NCI-H82 treated with DMSO at 0.1 percent for 48 hours (cell line): ENCODE data around the gene NR0B2.
"Not testable (repeated sequence)": the region's sequence is repeated elsewhere in the genome, so short reads cannot be mapped to it uniquely, and the experiment has no call there.

Experiments
- DNase-seq: peaks from one replicate; lab custom pipeline; 2025; ENCODE audit not compliant: unreplicated experiment; lab: John Stamatoyannopoulos, UW

Gene NR0B2

GRCh38 chr1:26894263-26894662 lies 19.5 kb downstream of the NR0B2 start:
- DNase-seq = no peak

DNA sequence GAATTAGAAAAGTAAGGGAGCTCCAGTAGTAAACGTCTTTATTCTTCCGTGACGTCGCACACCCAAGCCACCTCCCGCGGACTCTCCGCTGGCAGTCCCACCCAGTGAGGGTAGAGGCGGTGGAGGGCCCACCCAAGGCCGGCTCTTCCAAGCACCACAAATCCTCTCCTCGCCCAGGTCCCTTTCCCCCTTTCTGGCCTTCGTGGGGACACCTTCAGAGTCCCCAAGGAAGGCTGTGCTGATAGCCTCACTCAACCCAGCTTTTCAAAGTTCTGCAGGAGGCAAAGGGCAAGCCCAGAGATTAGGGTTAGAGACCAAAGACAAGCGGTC lies 23.3 kb downstream of the NR0B2 start:
- no peak for DNase-seq

- DNase-seq = no peak
These were observed 24.0 kb downstream of the NR0B2 start, which contains the start of gene GPN2 for GRCh38 chr1:26889551-26890466. Gene GPN2, minus strand, starts transcription at chr1:26890283. Its CDS starts 187 bp downstream, at chr1:26890096.

- DNase-seq = no peak
These were observed 25.5 kb downstream of the NR0B2 start for GRCh38 chr1:26888231-26888630.

- DNase-seq = no peak
These were observed 26.6 kb downstream of the NR0B2 start for GRCh38 chr1:26887125-26887524.

DNA sequence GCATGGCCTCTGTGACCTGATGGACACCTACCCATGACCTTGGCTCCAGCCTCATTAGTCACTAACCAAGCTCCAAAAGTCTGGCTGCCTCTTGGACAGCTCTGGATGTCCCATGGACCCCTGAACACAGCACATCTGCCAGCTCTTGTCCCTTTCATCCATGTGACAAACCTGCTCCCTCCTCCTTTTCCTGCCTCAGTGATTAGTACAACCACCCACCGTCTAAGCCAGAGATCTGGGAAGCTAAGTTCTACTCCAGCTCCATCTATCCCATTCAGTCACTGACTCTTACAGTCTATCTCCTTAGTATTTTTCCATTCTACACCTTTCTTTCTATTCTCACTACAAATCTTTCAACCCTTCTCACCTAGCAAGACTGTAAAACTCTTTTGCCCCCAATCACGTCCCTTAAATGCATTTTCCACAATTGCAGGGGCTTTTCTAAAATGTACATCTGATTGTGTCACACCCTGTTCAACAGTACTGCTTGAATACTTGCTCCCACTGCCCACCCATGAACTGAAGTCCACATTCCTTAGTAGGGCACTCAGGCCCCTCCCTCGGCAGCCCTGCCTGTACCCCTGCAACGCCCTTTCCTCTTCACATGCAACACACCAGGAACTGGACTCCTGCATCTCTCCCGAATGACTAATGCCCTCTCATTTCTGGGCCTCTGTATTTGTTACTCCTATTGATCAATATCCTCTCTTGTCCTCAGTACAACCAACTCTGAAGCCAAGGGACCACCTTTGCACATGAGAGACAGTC lies 30.9 kb downstream of the NR0B2 start:
- no peak for DNase-seq

DNA sequence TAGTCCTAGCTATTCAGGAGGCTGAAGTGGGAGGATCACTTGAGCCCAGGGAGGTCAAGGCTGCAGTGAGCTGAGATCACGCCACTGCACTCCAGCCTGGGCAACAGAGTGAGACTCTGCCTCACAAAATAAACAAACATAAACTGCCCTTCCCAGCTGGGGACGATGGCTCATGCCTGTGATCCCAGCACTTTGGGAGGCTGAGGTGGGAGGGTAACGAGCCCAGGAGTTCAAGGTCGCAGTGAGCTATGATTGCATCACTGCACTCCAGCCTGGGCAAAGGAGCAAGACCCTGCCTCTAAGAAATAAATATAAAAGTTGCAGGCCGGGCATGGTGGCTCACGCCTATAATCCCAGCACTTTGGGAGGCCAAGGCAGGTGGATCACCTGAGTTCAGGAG lies 32.2 kb downstream of the NR0B2 start:
- not testable (repeated sequence) for DNase-seq

DNA sequence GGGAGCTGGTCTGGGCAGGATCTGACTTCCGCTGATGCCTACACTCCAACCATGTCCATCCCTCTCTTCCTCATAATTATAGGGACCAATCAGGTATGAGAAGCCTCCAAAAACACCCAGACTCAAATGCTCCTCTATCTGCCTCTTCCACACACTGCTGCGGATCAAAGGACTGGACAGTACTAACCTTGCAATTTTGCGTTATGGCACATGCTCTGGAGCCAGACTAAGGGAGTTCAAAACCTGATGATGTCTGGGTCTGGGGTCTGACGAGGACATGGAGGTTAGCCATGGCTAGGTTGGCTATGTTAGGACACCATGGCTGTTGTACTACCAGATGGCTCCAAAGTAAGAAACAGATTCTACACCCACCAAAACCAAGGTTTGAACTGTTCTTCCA lies 34.0 kb downstream of the NR0B2 start:
- no peak for DNase-seq

GRCh38 chr1:26877326-26877725 lies 36.4 kb downstream of the NR0B2 start:
- DNase-seq = no peak

DNA sequence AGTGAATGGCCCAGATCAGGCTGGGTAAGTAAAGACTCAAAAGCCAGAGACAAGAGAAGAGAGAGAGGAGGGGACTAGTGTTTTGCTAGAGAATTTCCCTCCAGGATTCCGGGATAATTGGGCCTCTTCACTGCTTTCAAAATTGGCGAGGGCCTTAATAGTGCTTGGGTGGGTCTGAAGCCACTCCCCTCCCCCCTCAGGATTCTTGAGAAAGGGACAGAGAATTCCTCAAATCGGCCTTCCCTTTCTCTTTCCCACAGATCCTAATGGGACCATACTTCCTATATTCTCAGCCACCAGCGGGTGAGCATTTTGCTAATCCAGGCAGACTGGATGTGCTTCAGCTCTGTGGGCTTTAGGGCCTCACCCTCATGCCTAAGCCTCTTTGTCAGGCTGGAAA lies 38.9 kb downstream of the NR0B2 start:
- DNase-seq = no peak

DNA sequence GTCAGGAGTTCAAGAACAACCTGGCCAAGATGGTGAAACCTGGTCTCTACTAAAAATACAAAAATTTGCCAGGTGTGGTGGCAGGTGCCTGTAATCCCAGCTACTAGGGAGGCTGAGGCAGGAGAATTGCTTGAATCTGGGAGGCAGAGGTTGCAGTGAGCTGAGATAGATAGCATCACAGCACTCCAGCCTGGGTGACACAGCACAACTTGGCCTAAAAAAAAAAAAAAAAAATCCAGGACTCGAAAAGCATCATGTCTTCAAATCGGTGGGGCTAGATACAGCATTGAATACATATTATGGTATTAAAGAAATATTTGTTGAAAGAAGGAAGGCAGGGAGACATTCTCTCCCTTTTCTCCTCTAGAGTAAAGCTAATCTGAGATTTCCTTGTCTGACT lies 40.7 kb downstream of the NR0B2 start:
- not testable (repeated sequence) for DNase-seq

DNA sequence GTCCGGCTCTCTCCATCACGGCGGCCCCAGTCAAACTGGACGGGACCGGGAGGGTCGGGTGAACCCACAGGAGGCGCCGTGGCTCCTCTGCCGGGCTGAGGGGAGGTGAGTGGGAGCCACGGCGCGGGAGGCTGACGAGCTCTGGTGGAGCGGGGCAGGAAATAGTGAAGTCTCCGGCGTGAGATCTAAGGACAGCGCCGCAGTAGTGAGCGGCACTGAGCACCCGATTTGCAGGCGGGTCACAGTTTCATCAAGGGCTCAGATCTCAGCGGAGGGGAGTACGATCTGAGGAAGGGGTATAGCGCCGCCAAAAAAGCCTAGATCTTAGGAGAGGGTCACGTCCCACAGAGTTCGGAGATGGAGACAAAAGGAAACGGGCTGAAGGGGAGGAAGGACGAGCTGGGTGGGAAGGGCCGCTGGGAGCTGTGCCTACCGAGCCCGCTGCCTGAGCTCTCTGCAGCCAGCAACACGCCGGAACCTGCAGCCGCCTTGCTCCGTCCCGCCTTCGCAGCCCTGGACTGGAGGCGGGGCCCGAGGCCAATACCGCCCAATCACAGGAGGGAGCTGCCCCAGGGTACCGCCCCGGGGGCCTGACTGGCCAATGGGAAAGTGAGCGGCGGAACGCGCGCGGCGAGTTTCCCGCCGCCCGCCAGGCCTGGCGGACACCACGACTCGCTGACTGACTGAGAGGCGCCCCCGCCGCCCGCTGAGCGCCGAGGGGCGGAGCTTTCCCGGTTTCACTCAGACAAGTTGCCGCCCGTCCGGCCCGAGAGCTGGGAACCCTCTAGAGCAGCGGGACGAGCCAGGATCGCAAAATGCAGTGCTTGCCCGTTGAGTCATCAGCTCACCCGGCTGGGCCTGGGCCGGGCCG lies 48.9 kb downstream of the NR0B2 start:
- peak; percentile 93 for DNase-seq

- no peak for DNase-seq
These were observed 50.1 kb downstream of the NR0B2 start for GRCh38 chr1:26863685-26864077.

GRCh38 chr1:26862781-26863684 lies 50.7 kb downstream of the NR0B2 start, which contains the start of gene SFN:
Gene SFN, plus strand, starts transcription at chr1:26863149. Its CDS starts 64 bp downstream, at chr1:26863213.
- DNase-seq = no peak

DNA sequence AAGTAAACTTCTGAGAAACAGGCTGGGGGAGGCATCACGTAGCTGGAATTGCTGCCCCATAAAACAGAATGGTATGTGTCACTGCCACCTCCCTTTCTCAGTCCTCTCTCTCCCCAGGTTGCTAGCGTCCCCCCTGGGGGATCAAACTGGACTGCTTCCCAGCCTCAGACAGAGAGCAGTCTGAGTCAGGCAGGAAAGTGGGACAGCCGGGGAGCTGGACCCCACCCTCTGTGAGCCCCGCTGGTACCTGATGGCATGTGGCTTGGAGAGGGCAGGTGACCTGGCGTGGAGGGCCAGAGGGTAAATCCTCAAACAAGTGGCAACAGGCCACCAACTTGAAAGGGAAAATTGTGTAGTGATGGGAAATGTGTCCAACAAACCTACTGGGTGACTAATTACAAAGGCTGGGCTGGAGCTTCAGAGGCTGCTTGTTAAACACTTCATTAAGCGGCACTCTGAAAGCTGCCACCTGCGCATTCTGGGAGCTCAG lies 51.8 kb downstream of the NR0B2 start:
- no peak for DNase-seq
